GM12875 (cell line): Measurements from ENCODE around the gene DYNLL1.
"Not testable (repeated sequence)": the region's sequence is repeated elsewhere in the genome, so short reads cannot be mapped to it uniquely, and the experiment has no call there.

Experiments used
- H3K4me3 ChIP-seq: one replicate; pipeline ENCODE4 v1.5.1; 2011; ENCODE audit warnings: low read depth, low read length, control low read depth
- TF ChIP-seq, protein P1 (sequence below): IDR thresholded peaks from 2 replicates; pipeline ENCODE4 v1.5.1; 2011; ENCODE audit warnings: low read depth, mild to moderate bottlenecking, control low read depth, inconsistent platforms, low read length, moderate library complexity, borderline replicate concordance; ENCODE audit not compliant: insufficient read depth

DYNLL1 gene

DNA sequence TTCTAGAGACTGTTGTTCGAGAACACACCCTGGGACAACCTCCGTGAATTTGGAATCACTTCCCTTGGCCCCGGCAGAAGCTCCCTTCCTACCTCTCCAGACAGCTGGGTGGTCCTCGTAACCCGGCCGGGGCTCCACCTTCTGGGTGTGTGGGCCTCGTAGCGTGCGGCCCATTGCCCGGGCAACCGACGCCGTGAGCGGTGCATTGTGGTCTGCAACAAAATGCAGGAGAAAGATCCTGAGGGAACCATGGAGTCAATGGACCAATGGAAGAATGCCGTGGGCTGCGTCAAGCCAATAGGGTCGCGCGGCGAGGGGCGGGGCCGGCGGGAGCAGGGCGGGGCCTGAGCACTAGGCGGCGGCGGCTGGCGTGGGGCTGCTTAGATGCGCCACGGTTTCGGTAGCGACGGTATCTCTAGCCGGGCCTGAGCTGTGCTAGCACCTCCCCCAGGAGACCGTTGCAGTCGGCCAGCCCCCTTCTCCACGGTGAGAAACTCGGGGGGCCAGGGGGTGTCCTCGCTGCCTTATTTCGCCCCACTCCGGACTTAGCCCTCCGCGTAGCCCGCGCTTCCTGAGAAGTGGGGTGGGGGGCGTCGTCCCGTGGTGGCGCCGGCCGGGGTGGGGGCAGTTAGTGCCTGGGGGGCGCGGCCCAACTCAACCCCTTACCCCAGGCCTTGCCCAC lies at the start of gene DYNLL1:
DYNLL1 (plus strand) TSS at position 383 of the 682 bp plus-strand sequence. CDS start 309 bp downstream, outside the sequence.
- H3K4me3 ChIP-seq, result peak within 1 kb of the TSS; percentile 87
- TF ChIP-seq, protein P1, sequence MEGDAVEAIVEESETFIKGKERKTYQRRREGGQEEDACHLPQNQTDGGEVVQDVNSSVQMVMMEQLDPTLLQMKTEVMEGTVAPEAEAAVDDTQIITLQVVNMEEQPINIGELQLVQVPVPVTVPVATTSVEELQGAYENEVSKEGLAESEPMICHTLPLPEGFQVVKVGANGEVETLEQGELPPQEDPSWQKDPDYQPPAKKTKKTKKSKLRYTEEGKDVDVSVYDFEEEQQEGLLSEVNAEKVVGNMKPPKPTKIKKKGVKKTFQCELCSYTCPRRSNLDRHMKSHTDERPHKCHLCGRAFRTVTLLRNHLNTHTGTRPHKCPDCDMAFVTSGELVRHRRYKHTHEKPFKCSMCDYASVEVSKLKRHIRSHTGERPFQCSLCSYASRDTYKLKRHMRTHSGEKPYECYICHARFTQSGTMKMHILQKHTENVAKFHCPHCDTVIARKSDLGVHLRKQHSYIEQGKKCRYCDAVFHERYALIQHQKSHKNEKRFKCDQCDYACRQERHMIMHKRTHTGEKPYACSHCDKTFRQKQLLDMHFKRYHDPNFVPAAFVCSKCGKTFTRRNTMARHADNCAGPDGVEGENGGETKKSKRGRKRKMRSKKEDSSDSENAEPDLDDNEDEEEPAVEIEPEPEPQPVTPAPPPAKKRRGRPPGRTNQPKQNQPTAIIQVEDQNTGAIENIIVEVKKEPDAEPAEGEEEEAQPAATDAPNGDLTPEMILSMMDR, result no peak

GRCh38 chr12:120446844-120447178 lies 49.1 kb upstream of the DYNLL1 start:
- peak overlapping the region; percentile 96 for H3K4me3 ChIP-seq

- H3K4me3 ChIP-seq, result no peak overlapping the region
- TF ChIP-seq, protein P1, result no peak
Measured at GRCh38 chr12:120447992-120448391, 47.9 kb upstream of the DYNLL1 start.

DNA sequence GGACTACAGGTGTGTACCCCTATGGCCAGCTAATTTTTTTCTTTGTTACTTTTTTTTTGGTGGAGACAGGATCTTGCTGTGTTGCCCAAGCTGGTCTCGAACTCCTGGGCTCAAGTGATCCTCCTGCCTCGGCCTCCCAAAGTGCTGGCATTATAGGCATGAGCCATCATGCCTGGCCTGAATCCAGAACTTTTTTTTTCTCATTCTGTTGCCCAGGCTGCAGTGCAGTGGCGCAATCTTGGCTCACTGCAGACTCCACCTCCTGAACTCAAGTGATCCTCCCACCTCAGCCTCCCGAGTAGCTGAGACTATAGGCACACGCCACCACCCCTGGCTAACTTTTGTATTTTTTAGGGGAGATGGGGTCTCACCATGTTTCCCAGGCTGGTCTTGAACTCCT lies 43.4 kb upstream of the DYNLL1 start:
- not testable (repeated sequence) for H3K4me3 ChIP-seq

DNA sequence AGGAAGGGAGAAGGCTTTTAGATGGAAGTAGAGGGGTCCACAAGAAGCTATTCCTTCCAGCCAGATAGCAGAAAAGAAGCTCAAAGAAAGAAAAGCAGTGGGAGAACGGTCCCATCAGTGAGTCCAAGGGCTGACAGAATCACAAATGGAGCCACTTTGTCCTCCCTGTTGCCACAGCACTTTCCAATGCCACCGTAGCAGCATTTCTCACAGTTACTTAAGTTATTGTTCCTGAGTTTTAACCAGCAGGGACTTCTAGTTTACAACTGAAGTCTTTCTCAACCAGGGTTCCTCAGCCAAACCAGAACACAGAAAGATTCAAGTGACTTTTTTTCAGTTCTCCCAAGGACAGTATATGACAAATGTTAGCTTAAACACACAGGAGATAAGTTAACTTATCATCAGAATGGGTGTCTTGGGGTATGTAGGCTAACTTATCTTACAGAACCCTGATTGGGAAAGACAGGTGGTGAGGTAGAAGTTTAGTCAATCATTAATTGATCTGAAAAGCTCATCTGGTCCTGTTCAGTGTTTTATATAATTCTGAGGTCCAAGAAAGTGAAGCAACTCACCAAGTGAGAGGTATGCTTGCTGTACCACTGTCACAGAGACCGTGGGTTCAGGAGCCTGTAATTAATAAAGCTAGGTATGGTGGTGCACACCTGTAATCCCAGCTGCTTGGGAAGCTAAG lies 42.7 kb upstream of the DYNLL1 start:
- TF ChIP-seq, protein P1, result no peak
- no peak overlapping the region for H3K4me3 ChIP-seq

DNA sequence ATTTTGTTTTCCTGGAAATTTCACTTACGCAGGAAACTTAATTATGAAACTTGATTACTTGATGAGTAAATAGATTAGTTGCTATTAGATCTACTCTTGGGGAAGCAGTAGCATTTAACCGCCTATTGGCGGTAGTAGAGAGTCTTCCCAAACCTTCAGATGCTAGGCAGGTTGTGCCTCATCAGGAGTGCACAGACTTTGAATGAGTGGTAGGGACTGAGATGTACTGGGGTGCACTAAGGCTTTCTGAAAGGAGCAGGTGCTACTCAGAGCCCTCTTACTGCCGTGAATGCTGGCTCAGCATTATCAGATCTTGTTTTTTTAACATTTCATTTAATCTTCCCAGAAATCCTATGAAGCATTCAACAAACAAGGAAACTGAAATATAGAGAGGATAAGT lies 41.9 kb upstream of the DYNLL1 start:
- H3K4me3 ChIP-seq, result no peak overlapping the region
- TF ChIP-seq, protein P1, result peak; percentile 62

DNA sequence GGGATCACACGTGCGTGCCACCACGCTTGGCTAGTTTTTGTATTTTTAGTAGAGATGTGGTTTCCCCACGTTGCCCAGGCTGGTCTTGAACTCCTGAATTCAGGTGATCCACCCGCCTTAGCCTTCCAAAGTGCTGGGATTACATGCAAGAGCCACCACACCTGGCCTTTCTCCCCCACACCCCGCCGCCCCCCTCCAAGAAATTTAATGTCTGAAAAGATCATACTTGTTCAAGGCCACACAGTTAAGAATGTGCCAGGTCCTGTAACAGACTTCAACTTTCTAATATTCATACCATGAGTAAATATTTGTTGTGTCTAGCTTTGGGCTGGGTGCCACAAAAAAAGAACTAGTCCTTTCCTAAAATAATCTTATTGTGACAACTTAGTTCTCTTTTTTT lies 40.6 kb upstream of the DYNLL1 start:
- H3K4me3 ChIP-seq, result no peak overlapping the region
- TF ChIP-seq, protein P1, result no peak

DNA sequence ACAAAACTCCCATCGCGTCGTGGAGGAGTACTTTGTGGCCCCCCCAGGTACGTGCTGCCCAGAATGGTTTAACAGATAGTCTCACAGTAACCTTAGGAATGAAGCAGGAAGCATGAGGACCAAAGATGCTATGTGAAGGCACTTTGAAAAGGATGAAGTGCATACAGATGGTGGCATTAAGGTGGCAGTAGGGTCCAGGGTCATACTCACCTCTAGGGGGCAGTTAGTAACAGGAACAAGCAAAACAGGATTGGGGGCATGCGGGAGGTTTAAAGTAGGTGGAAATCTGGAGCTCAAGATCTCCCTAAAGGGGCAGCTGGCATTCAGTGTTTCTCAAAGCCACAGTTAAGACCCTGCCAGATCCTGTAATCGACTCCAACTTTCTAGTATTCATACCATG lies 38.8 kb upstream of the DYNLL1 start:
- TF ChIP-seq, protein P1, result peak; percentile 42; the same call in 1 of the 2 replicates
- no peak overlapping the region for H3K4me3 ChIP-seq
